Neuronal stem cell (in vitro differentiated cells): Measurements from ENCODE around the gene AOPEP.

Experiments used
- DNase-seq: peaks from one replicate; pipeline ENCODE4 v3.0.0-alpha.2; 2013; ENCODE audit warnings: low spot score
- H2AFZ ChIP-seq: one replicate; pipeline ENCODE4 v1.6.1; 2013; ENCODE audit warnings: mild to moderate bottlenecking, low read length, inconsistent platforms
- H2AK5ac ChIP-seq: 2 replicates; pipeline ENCODE4 v1.6.1; 2013; ENCODE audit warnings: low read depth, mild to moderate bottlenecking, inconsistent platforms, low read length, moderate library complexity, mixed read lengths
- H2BK120ac ChIP-seq: 2 replicates; pipeline ENCODE4 v1.6.1; 2013; ENCODE audit warnings: low read depth, mild to moderate bottlenecking, inconsistent platforms, low read length, moderate library complexity, mixed read lengths
- H2BK12ac ChIP-seq: one replicate; pipeline ENCODE4 v1.6.1; 2013; ENCODE audit warnings: low read length, inconsistent platforms
- H2BK15ac ChIP-seq: 2 replicates; pipeline ENCODE4 v1.6.1; 2013; ENCODE audit warnings: mild to moderate bottlenecking, low read length, inconsistent platforms, mixed read lengths
- H2BK5ac ChIP-seq: one replicate; pipeline ENCODE4 v1.6.1; 2013; ENCODE audit warnings: inconsistent platforms, mild to moderate bottlenecking, low read length, moderate library complexity
- H3K14ac ChIP-seq: one replicate; pipeline ENCODE4 v1.6.1; 2013; ENCODE audit warnings: low read length, inconsistent platforms
- H3K18ac ChIP-seq: 2 replicates; pipeline ENCODE4 v1.6.1; 2013; ENCODE audit warnings: low read length, inconsistent platforms
- H3K23ac ChIP-seq: 2 replicates; pipeline ENCODE4 v1.6.1; 2013; ENCODE audit warnings: low read depth, mild to moderate bottlenecking, mixed read lengths, low read length, inconsistent platforms; ENCODE audit not compliant: poor library complexity
- H3K27ac ChIP-seq: replicated peaks from 3 replicates; pipeline ENCODE4 v1.5.1; 2013; ENCODE audit warnings: low read length, inconsistent platforms
- H3K27me3 ChIP-seq, 3 experiments: 2 replicates each; pipeline ENCODE4 v1.6.1; 2013; ENCODE audit warnings: low read length in 3 of 3, mild to moderate bottlenecking in 2 of 3, inconsistent platforms in 1 of 3, low read depth in 1 of 3, mixed read lengths in 1 of 3, moderate library complexity in 1 of 3; ENCODE audit not compliant: control insufficient read depth in 3 of 3, insufficient read depth in 3 of 3
- H3K36me3 ChIP-seq, 2 donors: replicated peaks in 1 of 2; 2 replicates each; pipeline ENCODE4 v1.6.1; 2013; ENCODE audit warnings: low read length in 2 of 2; ENCODE audit not compliant: control insufficient read depth in 2 of 2, insufficient read depth in 2 of 2
- H3K4ac ChIP-seq: 2 replicates; pipeline ENCODE4 v1.6.1; 2013; ENCODE audit warnings: inconsistent platforms, mild to moderate bottlenecking, low read length, moderate library complexity
- H3K4me1 ChIP-seq, 2 donors: 1 replicate in 1 of 2; 2 replicates in 1 of 2; pipeline ENCODE4 v1.6.1; 2013; ENCODE audit warnings: low read length in 2 of 2, low read depth in 1 of 2; ENCODE audit not compliant: control insufficient read depth in 2 of 2, insufficient read depth in 1 of 2
- H3K4me2 ChIP-seq: one replicate; pipeline ENCODE4 v1.6.1; 2013; ENCODE audit warnings: mild to moderate bottlenecking, low read length, inconsistent platforms; ENCODE audit not compliant: insufficient read depth, poor library complexity, severe bottlenecking
- H3K4me3 ChIP-seq, 2 donors: 2 replicates each; pipeline ENCODE4 v1.5.1; 2013; ENCODE audit warnings: low read length in 2 of 2, mild to moderate bottlenecking in 2 of 2, inconsistent platforms in 1 of 2, moderate library complexity in 1 of 2
- H3K79me1 ChIP-seq: one replicate; pipeline ENCODE4 v1.6.1; 2013; ENCODE audit warnings: low read depth, mild to moderate bottlenecking, inconsistent platforms, low read length, moderate library complexity
- H3K9ac ChIP-seq: one replicate; pipeline ENCODE4 v1.6.1; 2013; ENCODE audit warnings: mild to moderate bottlenecking, low read depth, low read length, inconsistent platforms; ENCODE audit not compliant: poor library complexity
- H3K9me3 ChIP-seq, 2 donors: replicated peaks in 1 of 2; 2 replicates each; pipeline versions ENCODE3 to v1.6.1; 2013; ENCODE audit warnings: low read length in 2 of 2, mild to moderate bottlenecking in 2 of 2, inconsistent platforms in 1 of 2, low read depth in 1 of 2, mixed read lengths in 1 of 2, moderate library complexity in 1 of 2; ENCODE audit not compliant: control insufficient read depth in 2 of 2, insufficient read depth in 1 of 2
- H4K8ac ChIP-seq: one replicate; pipeline ENCODE4 v1.6.1; 2013; ENCODE audit warnings: low read depth, mild to moderate bottlenecking, inconsistent platforms, low read length, moderate library complexity
- H4K91ac ChIP-seq: one replicate; pipeline ENCODE4 v1.6.1; 2013; ENCODE audit warnings: low read length, low read depth, mild to moderate bottlenecking, inconsistent platforms; ENCODE audit not compliant: poor library complexity
- whole genome bisulfite sequencing, 2 donors: extraction: QIAGEN DNeasy Blood & Tissue Kit; methylation state at CpG; one replicate each; pipeline ENCODE4 v1.1.7; 2013; ENCODE audit warnings: missing lambda C conversion rate in 2 of 2, mixed read lengths in 1 of 2; ENCODE audit not compliant: insufficient read length in 2 of 2, insufficient replicate concordance in 1 of 2; ENCODE audit errors: extremely low coverage in 2 of 2; 5-methylcytosine and 5-hydroxymethylcytosine counted together

Gene AOPEP

GRCh38 chr9:95131023-95131943 is 404.8 kb downstream of the AOPEP start:
- Histone ChIP-seq H2BK5ac (no peak overlapping the region), H3K14ac (no peak overlapping the region), H2AFZ (peak overlapping the region; percentile 82), H3K9me3 (no peaks in the 10 kb centered on the region), H4K8ac (no peak overlapping the region), H3K4me2 (no peak overlapping the region), H2BK120ac (no peak overlapping the region), H3K79me1 (no peaks in the 10 kb centered on the region), H2BK15ac (no peak overlapping the region), H3K18ac (no peak overlapping the region), H2AK5ac (no peak overlapping the region), H3K36me3 (peaks cover 0 to 5% of the 10 kb centered on the region in 2 donors), H3K9ac (no peak overlapping the region), H3K27me3 (no peaks in the 10 kb centered on the region), H3K4ac (no peak overlapping the region), H3K4me3 (no peak overlapping the region), H3K27ac (no peak overlapping the region), H3K23ac (no peak overlapping the region), H3K4me1 (peaks cover 9 to 28% of the 10 kb centered on the region in 2 donors), H2BK12ac (no peak overlapping the region), H4K91ac (no peak overlapping the region)
- peak; percentile 63 for DNase-seq
- WGBS, 2 donors = no CpG with 5 or more reads among the region's 7 CpGs

GRCh38 chr9:95132366-95133324 is 406.1 kb downstream of the AOPEP start:
- H3K9me3 ChIP-seq = no peaks in the 10 kb centered on the region
- no peak overlapping the region for H2BK12ac ChIP-seq
- H2AK5ac ChIP-seq = no peak overlapping the region
- H2BK5ac ChIP-seq = no peak overlapping the region
- no peak overlapping the region for H3K23ac ChIP-seq
- H3K27me3 ChIP-seq = no peaks in the 10 kb centered on the region
- H3K9ac ChIP-seq = no peak overlapping the region
- H4K8ac ChIP-seq = no peak overlapping the region
- no peak overlapping the region for H2BK120ac ChIP-seq
- no peak overlapping the region for H3K18ac ChIP-seq
- no peak for DNase-seq
- peaks cover 0 to 5% of the 10 kb centered on the region in 2 donors for H3K36me3 ChIP-seq
- H3K4ac ChIP-seq = no peak overlapping the region
- H3K14ac ChIP-seq = no peak overlapping the region
- peaks cover 6 to 28% of the 10 kb centered on the region in 2 donors for H3K4me1 ChIP-seq
- H2AFZ ChIP-seq = no peak overlapping the region
- no CpG with 5 or more reads among the region's 17 CpGs for WGBS, 2 donors
- no peaks in the 10 kb centered on the region for H3K79me1 ChIP-seq
- H3K27ac ChIP-seq = no peak overlapping the region
- H2BK15ac ChIP-seq = no peak overlapping the region
- no peak overlapping the region for H3K4me2 ChIP-seq
- H3K4me3 ChIP-seq = no peak overlapping the region
- no peak overlapping the region for H4K91ac ChIP-seq

GRCh38 chr9:95133325-95133705 is 406.8 kb downstream of the AOPEP start:
- Histone ChIP-seq H3K18ac (no peak overlapping the region), H2BK5ac (no peak overlapping the region), H3K36me3 (peaks cover 0 to 9% of the 10 kb centered on the region in 2 donors), H2BK12ac (no peak overlapping the region), H3K4me1 (peaks cover 6 to 28% of the 10 kb centered on the region in 2 donors), H4K91ac (no peak overlapping the region), H2BK120ac (no peak overlapping the region), H2AK5ac (no peak overlapping the region), H3K4me2 (no peak overlapping the region), H3K14ac (no peak overlapping the region), H3K9ac (no peak overlapping the region), H3K27me3 (no peaks in the 10 kb centered on the region), H3K79me1 (no peaks in the 10 kb centered on the region), H2AFZ (no peak overlapping the region), H3K9me3 (no peaks in the 10 kb centered on the region), H3K4me3 (no peak overlapping the region), H3K4ac (no peak overlapping the region), H3K27ac (no peak overlapping the region), H3K23ac (no peak overlapping the region), H4K8ac (no peak overlapping the region), H2BK15ac (no peak overlapping the region)
- no CpG with 5 or more reads among the region's 4 CpGs for WGBS, 2 donors
- no peak for DNase-seq

GRCh38 chr9:95134457-95134881 is 408.0 kb downstream of the AOPEP start:
- no peak overlapping the region for H2BK12ac ChIP-seq
- H3K4me2 ChIP-seq = no peak overlapping the region
- H2AK5ac ChIP-seq = no peak overlapping the region
- H4K91ac ChIP-seq = no peak overlapping the region
- H2AFZ ChIP-seq = no peak overlapping the region
- H2BK5ac ChIP-seq = no peak overlapping the region
- no peak overlapping the region for H3K9ac ChIP-seq
- no peak overlapping the region for H3K14ac ChIP-seq
- H3K4me1 ChIP-seq = peaks cover 6 to 24% of the 10 kb centered on the region in 2 donors
- H4K8ac ChIP-seq = no peak overlapping the region
- no peaks in the 10 kb centered on the region for H3K79me1 ChIP-seq
- no peak overlapping the region for H3K27ac ChIP-seq
- H3K36me3 ChIP-seq = peaks cover 0 to 13% of the 10 kb centered on the region in 2 donors
- H3K23ac ChIP-seq = no peak overlapping the region
- H3K18ac ChIP-seq = peak overlapping the region; percentile 21
- no peak overlapping the region for H3K4ac ChIP-seq
- no peak overlapping the region for H3K4me3 ChIP-seq
- DNase-seq = no peak
- H3K27me3 ChIP-seq = no peaks in the 10 kb centered on the region
- H2BK120ac ChIP-seq = no peak overlapping the region
- H3K9me3 ChIP-seq = no peaks in the 10 kb centered on the region
- H2BK15ac ChIP-seq = no peak overlapping the region
- no CpG with 5 or more reads among the region's 9 CpGs for WGBS, 2 donors
